ENCODE measurements around the gene DLK2. TPM values are rescaled to one million over a fixed set of nuclear protein-coding genes. Genes with fewer than 3 reads are reported as not detected.
"Not testable (repeated sequence)": the region's sequence is repeated elsewhere in the genome, so short reads cannot be mapped to it uniquely, and the experiment has no call there.

DLK2 gene
- total and polyA plus RNA-seq, 4 experiments from 2014 or later: 0.33 to 1.4 (median 0.87) TPM

GRCh38 chr6:43467265-43467664 is 11.9 kb upstream of the DLK2 start:
- H3K27ac ChIP-seq (ENCODE audit: low read depth, low read length); H3K9me3 ChIP-seq (ENCODE audit: control insufficient read depth in 1 of 2, low read length in 2 of 2); H3K4me1 Mint-ChIP-seq; DNase-seq; H3K36me3 Mint-ChIP-seq; H3K4me3 Mint-ChIP-seq; intact Hi-C loops (cut with micrococcal nuclease); H3K27me3 ChIP-seq (ENCODE audit: insufficient read depth, low read length); H3K27ac Mint-ChIP-seq; H3K4me3 ChIP-seq (ENCODE audit: low read length in 2 of 2); H3K36me3 ChIP-seq (ENCODE audit: insufficient read depth, low read length); H3K4me1 ChIP-seq (ENCODE audit: insufficient read depth, low read length); H3K9me3 Mint-ChIP-seq; POLR2A ChIA-PET (ENCODE audit: partially characterized antibody): not testable (repeated sequence)
- CTCF ChIA-PET (ENCODE audit: partially characterized antibody): interaction anchor here (1.3 to 1.8 kb wide), 2 partner anchors 10 to 39 kb away, joined by 3 to 5 read pairs; partner anchors contain the start of gene TJAP1
- H3K27me3 Mint-ChIP-seq: peaks cover 16 to 25% of the 10 kb centered on the region in 2 donors

DNA sequence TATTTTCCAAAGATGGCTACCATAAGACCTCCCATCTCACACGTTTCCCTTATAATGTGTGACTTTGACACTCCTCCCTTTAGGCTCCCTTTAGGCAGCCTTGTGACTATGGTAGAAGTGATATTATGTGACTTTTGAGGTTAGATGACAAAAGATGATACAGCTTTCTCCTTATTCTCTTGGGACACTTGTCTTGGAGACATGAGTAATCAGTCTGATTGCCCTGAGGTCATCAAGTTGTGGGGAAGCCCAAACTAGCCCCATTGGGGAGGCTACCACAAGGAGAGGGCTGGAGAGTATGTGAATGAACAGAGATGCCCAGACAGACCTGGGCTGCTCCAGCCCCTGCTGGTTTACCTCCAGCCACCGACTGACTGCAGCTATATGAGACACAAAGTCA is 10.6 kb upstream of the DLK2 start:
- peaks cover 22 to 24% of the 10 kb centered on the region in 2 donors for H3K27me3 Mint-ChIP-seq
- H3K4me1 Mint-ChIP-seq: no peaks in the 10 kb centered on the region
- Histone ChIP-seq H3K9me3 (ENCODE audit: control insufficient read depth in 1 of 2, low read length in 2 of 2) (no peaks in the 10 kb centered on the region), H3K36me3 (ENCODE audit: insufficient read depth, low read length) (no peaks in the 10 kb centered on the region), H3K27ac (ENCODE audit: low read depth, low read length) (no peak overlapping the region), H3K4me3 (ENCODE audit: low read length in 2 of 2) (no peak overlapping the region), H3K27me3 (ENCODE audit: insufficient read depth, low read length) (no peaks in the 10 kb centered on the region), H3K4me1 (ENCODE audit: insufficient read depth, low read length) (no peaks in the 10 kb centered on the region)
- intact Hi-C loops (cut with micrococcal nuclease): no loop called here
- ChIA-PET CTCF (ENCODE audit: partially characterized antibody) (interaction anchor here (0.9 kb wide), 1 partner anchor 30 kb away, joined by 3 read pairs; no protein-coding TSS in a partner anchor), POLR2A (ENCODE audit: partially characterized antibody) (no interaction called here)
- DNase-seq: no peak
- H3K9me3 Mint-ChIP-seq: peaks cover 0 to 2% (median 0%) of the 10 kb centered on the region in 8 donors
- no peaks in the 10 kb centered on the region for H3K36me3 Mint-ChIP-seq
- H3K27ac Mint-ChIP-seq: no peak overlapping the region
- H3K4me3 Mint-ChIP-seq: no peak overlapping the region

- CTCF ChIA-PET (ENCODE audit: partially characterized antibody): interaction anchor here (1.2 kb wide), 1 partner anchor 42 kb away, joined by 3 read pairs; no protein-coding TSS in a partner anchor
- Histone ChIP-seq H3K36me3 (ENCODE audit: insufficient read depth, low read length) (no peaks in the 10 kb centered on the region), H3K4me1 (ENCODE audit: insufficient read depth, low read length) (no peaks in the 10 kb centered on the region), H3K4me3 (ENCODE audit: low read length in 2 of 2) (no peak overlapping the region), H3K9me3 (ENCODE audit: control insufficient read depth in 1 of 2, low read length in 2 of 2) (no peaks in the 10 kb centered on the region), H3K27me3 (ENCODE audit: insufficient read depth, low read length) (no peaks in the 10 kb centered on the region), H3K27ac (ENCODE audit: low read depth, low read length) (no peak overlapping the region)
- Mint-ChIP-seq H3K4me3 (no peak overlapping the region), H3K36me3 (no peaks in the 10 kb centered on the region), H3K9me3 (peaks cover 0 to 2% (median 0%) of the 10 kb centered on the region in 8 donors), H3K27me3 (peaks cover 19 to 22% of the 10 kb centered on the region in 2 donors), H3K4me1 (no peaks in the 10 kb centered on the region), H3K27ac (no peak overlapping the region)
- no peak for DNase-seq
- intact Hi-C loops (cut with micrococcal nuclease): no loop called here
- POLR2A ChIA-PET (ENCODE audit: partially characterized antibody): no interaction called here
These were observed 9.0 kb upstream of the DLK2 start for GRCh38 chr6:43464337-43464736.

DNA sequence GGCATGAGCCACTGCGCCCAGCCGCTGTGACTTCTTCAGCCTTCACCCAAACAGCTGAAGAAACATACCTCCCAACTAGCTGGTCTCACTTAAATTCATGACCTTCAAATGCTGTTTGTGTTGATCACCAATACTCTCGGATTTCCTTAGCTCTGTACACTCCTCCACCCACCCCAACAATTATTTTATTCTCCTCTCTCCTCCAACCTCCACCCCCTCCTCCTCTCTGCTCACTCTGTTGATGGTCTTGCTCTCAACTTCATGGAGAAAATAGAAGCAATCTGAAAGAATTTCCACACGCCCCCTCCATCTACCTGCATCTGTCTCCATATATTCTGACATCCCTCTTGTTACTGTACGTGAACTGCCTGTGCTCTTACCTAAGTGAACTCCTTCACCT is 6.6 kb upstream of the DLK2 start:
- no peak overlapping the region for H3K27ac ChIP-seq (ENCODE audit: low read depth, low read length)
- H3K27me3 ChIP-seq (ENCODE audit: insufficient read depth, low read length): no peaks in the 10 kb centered on the region
- intact Hi-C loops (cut with micrococcal nuclease): no loop called here
- Mint-ChIP-seq H3K36me3 (no peaks in the 10 kb centered on the region), H3K4me1 (peaks cover 0 to 1% (median under 1%) of the 10 kb centered on the region in 4 donors), H3K9me3 (peaks cover 0 to under 1% (median 0%) of the 10 kb centered on the region in 8 donors), H3K27me3 (peaks cover 7 to 15% of the 10 kb centered on the region in 2 donors), H3K4me3 (no peak overlapping the region), H3K27ac (no peak overlapping the region)
- H3K36me3 ChIP-seq (ENCODE audit: insufficient read depth, low read length): no peaks in the 10 kb centered on the region
- no peaks in the 10 kb centered on the region for H3K4me1 ChIP-seq (ENCODE audit: insufficient read depth, low read length)
- no peak overlapping the region for H3K4me3 ChIP-seq (ENCODE audit: low read length in 2 of 2)
- DNase-seq: no peak
- no peaks in the 10 kb centered on the region for H3K9me3 ChIP-seq (ENCODE audit: control insufficient read depth in 1 of 2, low read length in 2 of 2)
- ChIA-PET POLR2A (ENCODE audit: partially characterized antibody) (no interaction called here), CTCF (ENCODE audit: partially characterized antibody) (no interaction called here)

- Mint-ChIP-seq H3K27ac (no peak overlapping the region), H3K4me1 (peaks cover 6 to 13% (median 8%) of the 10 kb centered on the region in 4 donors), H3K9me3 (peaks cover 0 to 2% (median 0%) of the 10 kb centered on the region in 8 donors), H3K36me3 (peaks cover 0 to 4% of the 10 kb centered on the region in 2 donors), H3K4me3 (no peak overlapping the region), H3K27me3 (peaks cover 5 to 15% of the 10 kb centered on the region in 2 donors)
- ChIA-PET POLR2A (ENCODE audit: partially characterized antibody) (interaction anchor here (0.8 kb wide), 1 partner anchor 33 kb away, joined by 6 read pairs; the partner anchor contains the start of gene ABCC10), CTCF (ENCODE audit: partially characterized antibody) (interaction anchor here (0.6 to 1.3 kb wide), 3 partner anchors 11 to 76 kb away, joined by 3 to 5 read pairs (median 4); no protein-coding TSS in a partner anchor)
- peaks cover 7% of the 10 kb centered on the region for H3K4me1 ChIP-seq (ENCODE audit: insufficient read depth, low read length)
- intact Hi-C loops (cut with micrococcal nuclease): no loop called here
- no peaks in the 10 kb centered on the region for H3K36me3 ChIP-seq (ENCODE audit: insufficient read depth, low read length)
- H3K9me3 ChIP-seq (ENCODE audit: control insufficient read depth in 1 of 2, low read length in 2 of 2): no peaks in the 10 kb centered on the region
- no peak overlapping the region for H3K4me3 ChIP-seq (ENCODE audit: low read length in 2 of 2)
- H3K27me3 ChIP-seq (ENCODE audit: insufficient read depth, low read length): no peaks in the 10 kb centered on the region
- no peak overlapping the region for H3K27ac ChIP-seq (ENCODE audit: low read depth, low read length)
- DNase-seq: no peak
These were observed 4.7 kb upstream of the DLK2 start for GRCh38 chr6:43460032-43460431.

DNA sequence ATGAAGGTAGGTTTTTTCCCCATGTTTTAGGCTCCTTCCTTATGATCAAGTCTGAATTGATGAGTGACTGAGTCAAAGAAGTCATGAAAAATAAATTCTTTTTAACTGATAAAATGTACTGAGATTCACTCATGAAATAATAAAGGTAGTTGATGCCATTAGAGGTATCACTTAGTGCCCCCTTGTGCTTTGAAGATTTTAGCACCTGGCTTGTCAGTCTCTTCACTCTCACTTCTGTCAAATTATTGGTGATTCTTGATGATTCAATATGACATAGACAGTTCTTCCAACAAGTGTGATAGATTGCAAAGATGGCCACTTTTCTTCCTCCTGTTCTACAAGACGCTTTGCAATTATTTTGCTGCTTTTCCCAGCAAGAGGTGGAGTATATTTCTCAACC is 4.2 kb upstream of the DLK2 start:
- Mint-ChIP-seq H3K27me3 (peaks cover 5 to 15% of the 10 kb centered on the region in 2 donors), H3K9me3 (peaks cover 0 to 2% (median 0%) of the 10 kb centered on the region in 8 donors), H3K4me1 (peaks cover 6 to 13% (median 8%) of the 10 kb centered on the region in 4 donors), H3K36me3 (peaks cover 0 to 4% of the 10 kb centered on the region in 2 donors), H3K27ac (no peak overlapping the region), H3K4me3 (no peak overlapping the region)
- H3K4me3 ChIP-seq (ENCODE audit: low read length in 2 of 2): no peak overlapping the region
- no peak overlapping the region for H3K27ac ChIP-seq (ENCODE audit: low read depth, low read length)
- H3K27me3 ChIP-seq (ENCODE audit: insufficient read depth, low read length): no peaks in the 10 kb centered on the region
- no peaks in the 10 kb centered on the region for H3K9me3 ChIP-seq (ENCODE audit: control insufficient read depth in 1 of 2, low read length in 2 of 2)
- no peak for DNase-seq
- no peaks in the 10 kb centered on the region for H3K36me3 ChIP-seq (ENCODE audit: insufficient read depth, low read length)
- H3K4me1 ChIP-seq (ENCODE audit: insufficient read depth, low read length): peaks cover 10% of the 10 kb centered on the region
- POLR2A ChIA-PET (ENCODE audit: partially characterized antibody): no interaction called here
- intact Hi-C loops (cut with micrococcal nuclease): loop anchor here (10.0 kb wide), 1 partner anchor 95 kb away; the partner anchor contains the start of gene ZNF318
- CTCF ChIA-PET (ENCODE audit: partially characterized antibody): interaction anchor here (0.9 to 1.1 kb wide), 2 partner anchors 17 to 47 kb away, joined by 3 to 4 read pairs; no protein-coding TSS in a partner anchor

- H3K27ac ChIP-seq (ENCODE audit: low read depth, low read length); H3K27me3 ChIP-seq (ENCODE audit: insufficient read depth, low read length); DNase-seq; H3K9me3 ChIP-seq (ENCODE audit: control insufficient read depth in 1 of 2, low read length in 2 of 2); H3K4me3 ChIP-seq (ENCODE audit: low read length in 2 of 2); H3K36me3 Mint-ChIP-seq; H3K4me3 Mint-ChIP-seq; POLR2A ChIA-PET (ENCODE audit: partially characterized antibody); H3K27ac Mint-ChIP-seq; H3K36me3 ChIP-seq (ENCODE audit: insufficient read depth, low read length); H3K9me3 Mint-ChIP-seq; CTCF ChIA-PET (ENCODE audit: partially characterized antibody): not testable (repeated sequence)
- Mint-ChIP-seq H3K4me1 (peaks cover 7 to 23% (median 10%) of the 10 kb centered on the region in 4 donors), H3K27me3 (peaks cover 5 to 15% of the 10 kb centered on the region in 2 donors)
- peaks cover 15% of the 10 kb centered on the region for H3K4me1 ChIP-seq (ENCODE audit: insufficient read depth, low read length)
- intact Hi-C loops (cut with micrococcal nuclease): loop anchor here (10.0 kb wide), 1 partner anchor 93 kb away; the partner anchor contains the start of gene ZNF318
These were observed 2.8 kb upstream of the DLK2 start for GRCh38 chr6:43458154-43458553.
